GM18951 (cell line): Measurements from ENCODE around the gene FADS2.

Experiments used
- POLR2A ChIP-seq: IDR thresholded peaks from 4 replicates; pipeline ENCODE4 v1.6.1; 2011; ENCODE audit warnings: mild to moderate bottlenecking; ENCODE audit not compliant: insufficient read length, insufficient read depth; ENCODE audit errors: extremely low read depth
- in situ Hi-C: fragments of 300-500 bp; cut with MboI; formaldehyde crosslinking; loops from one replicate; pipeline ENCODE4 v1.12.0; 2022; ENCODE audit warnings: low sequenced_read_pairs, mixed read lengths, inconsistent platforms; ENCODE audit not compliant: unreplicated experiment

Gene FADS2

DNA sequence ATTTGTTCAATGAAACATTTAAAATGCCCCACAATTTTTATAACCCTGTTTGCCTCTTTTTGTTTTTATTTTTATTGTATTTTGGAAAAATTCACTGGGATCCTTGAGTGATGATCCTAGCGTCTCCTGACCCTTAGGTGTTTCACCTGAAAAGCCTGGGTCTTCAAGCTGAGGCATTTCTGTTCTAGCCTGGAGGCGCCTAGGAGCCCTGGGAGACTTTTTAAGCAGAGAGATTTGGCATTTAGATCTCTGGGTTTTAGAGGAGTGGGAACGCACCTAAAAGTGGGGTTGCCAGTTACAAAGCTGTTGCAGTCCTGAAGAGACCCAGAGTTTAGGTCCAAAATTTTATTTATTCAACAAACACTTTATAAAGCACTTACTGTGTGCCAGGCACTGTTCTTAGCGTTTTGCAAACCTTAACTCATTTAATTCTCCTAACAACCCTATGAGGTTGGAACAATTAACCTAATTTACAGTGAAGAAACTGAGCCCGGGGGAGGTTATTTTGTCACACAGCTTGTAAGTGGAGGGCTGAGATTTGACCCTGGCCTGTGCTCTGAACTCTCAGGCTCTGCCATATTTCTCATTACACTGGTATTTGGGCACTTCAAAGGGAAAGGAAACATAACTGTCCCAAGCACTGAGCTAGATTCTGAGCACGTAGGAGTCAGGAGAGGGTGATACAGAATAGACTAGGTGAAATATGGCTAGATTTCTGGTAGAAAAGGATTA, 10.5 kb upstream of the FADS2 start:
- no peak for TF ChIP-seq POLR2A
- in situ Hi-C loops, result no loop called here

GRCh38 chr11:61820174-61820573, 7.9 kb upstream of the FADS2 start:
- no peak for TF ChIP-seq POLR2A
- in situ Hi-C loops, result no loop called here

DNA sequence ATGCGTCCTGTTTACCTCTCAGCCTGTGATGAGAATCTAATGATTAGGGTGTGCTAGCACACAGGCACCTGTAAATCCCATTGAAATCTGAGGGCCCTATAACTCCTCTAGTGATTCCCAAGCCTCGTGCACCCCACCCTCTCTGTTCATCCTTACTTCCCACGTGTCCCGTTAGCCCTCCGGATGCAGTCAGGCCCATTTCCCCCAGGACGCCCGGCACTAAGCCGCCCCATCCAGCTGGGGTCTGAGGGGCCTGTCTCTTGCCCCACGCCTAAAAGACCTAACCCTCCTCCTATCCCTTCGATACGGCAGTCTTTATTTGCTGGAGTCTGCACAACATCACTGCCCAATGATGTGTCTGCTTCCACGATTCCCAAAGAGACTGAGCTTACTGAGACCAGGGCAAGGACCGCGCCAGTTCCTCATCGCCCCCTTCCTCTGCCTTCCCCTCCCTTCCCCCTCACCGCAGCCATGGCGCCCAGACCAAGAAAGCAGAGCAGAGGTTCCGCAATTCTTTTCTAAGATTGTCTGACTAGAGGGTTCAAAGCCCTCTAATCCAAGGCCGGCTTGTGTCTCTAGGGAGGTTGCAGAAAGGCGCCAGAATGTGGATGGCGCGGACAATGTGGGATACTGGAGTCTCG, 1.1 kb upstream of the FADS2 start:
- no peak for TF ChIP-seq POLR2A
- in situ Hi-C loops, result no loop called here

DNA sequence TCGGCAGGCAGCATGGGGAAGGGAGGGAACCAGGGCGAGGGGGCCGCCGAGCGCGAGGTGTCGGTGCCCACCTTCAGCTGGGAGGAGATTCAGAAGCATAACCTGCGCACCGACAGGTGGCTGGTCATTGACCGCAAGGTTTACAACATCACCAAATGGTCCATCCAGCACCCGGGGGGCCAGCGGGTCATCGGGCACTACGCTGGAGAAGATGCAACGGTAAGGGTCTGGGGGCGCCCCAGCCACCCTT, 204 bp downstream of the FADS2 start:
- TF ChIP-seq POLR2A, result no peak
- in situ Hi-C loops, result no loop called here

DNA sequence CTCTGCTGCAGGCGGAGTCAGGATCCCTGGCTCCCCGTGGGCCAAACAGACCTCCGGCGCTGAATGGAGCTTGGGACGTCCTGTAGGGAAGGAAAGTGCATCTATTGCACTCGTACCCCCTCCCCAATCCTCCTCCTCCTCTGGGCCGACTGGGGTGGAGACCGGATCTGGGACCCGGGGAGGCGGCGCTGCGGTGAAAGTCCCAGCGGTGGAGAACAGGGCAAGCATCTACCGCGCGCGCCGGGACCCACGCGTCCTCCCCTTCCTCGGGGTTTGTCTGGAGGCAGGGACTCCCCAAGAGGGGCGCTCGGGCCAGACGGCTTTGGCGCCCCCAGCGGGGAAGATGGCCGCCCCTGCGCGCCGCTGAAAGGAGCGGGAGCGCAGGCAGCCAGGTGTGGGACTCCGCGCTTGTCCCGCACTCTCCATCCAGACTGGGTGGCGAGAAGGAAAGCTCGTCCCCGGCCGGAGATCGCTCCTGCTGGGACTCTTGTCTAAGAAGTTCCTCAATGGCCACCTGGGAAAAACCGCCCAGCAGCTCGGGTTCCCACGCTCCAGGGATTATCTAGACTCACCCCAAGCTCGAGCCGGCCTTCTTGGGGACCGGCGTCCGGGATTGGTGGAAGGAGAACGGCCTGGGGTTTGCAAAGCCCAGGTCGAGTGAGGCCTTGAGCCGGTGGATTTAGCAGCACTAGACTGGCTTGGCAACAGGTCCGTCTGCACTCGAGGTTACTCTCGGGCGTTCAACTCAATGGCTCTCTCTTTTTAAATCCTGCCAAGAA, 718 bp downstream of the FADS2 start:
- in situ Hi-C loops, result no loop called here
- TF ChIP-seq POLR2A, result peak; percentile 53

- TF ChIP-seq POLR2A, result no peak
These were observed 1.7 kb downstream of the FADS2 start for GRCh38 chr11:61829806-61830205.

GRCh38 chr11:61830237-61831105, 2.4 kb downstream of the FADS2 start:
- in situ Hi-C loops, result no loop called here
- no peak for TF ChIP-seq POLR2A

More at GRCh38 chr11:61829806-61830205, 1.7 kb downstream of the FADS2 start:
- in situ Hi-C loops, result no loop called here

DNA sequence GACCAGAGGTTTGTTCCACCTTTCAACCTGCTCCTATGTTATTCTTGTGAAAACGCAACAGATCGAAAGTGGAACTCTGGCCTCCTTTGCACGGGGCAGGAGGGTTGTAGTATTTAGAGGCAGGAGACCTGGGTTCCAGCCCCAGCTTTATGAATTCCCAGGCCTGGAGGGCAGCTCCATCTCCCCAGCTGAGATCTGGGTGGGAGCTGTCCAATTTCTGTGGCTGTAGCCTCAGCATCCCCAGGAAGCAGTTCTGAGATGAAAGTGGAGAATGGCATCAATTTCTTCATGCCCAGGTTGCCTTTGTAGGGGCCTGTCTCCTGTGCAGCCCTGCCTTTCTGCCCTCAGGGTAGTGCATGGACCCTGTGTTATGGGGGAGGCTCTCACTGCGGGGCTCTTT, 4.1 kb downstream of the FADS2 start:
- in situ Hi-C loops, result no loop called here

GRCh38 chr11:61832754-61833153, 4.7 kb downstream of the FADS2 start:
- no peak for TF ChIP-seq POLR2A
- in situ Hi-C loops, result no loop called here

More for the DNA sequence above, 4.1 kb downstream of the FADS2 start:
- no peak for TF ChIP-seq POLR2A

DNA sequence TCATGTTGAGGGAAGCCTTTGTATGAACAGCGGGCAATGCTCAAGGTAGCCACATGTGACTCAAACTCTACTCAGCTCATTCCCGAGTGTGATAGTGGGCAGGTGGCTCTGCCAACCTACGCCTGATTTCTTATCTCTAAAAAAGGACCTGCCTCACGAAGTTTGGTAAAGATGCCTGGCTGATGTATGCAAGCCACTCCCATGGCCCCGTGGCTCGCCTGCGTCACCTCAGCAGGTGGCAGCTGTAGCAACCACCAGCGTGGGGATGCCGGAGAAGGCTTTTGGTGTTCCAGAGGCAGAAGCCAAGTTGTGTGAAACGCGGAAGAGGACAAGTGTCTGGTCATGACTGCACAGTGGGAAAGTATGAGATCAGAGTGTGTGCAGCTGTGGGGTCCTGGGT, 5.4 kb downstream of the FADS2 start:
- no peak for TF ChIP-seq POLR2A
- in situ Hi-C loops, result no loop called here

- TF ChIP-seq POLR2A, result no peak
These were observed 5.8 kb downstream of the FADS2 start for GRCh38 chr11:61833926-61834277.

GRCh38 chr11:61834278-61835048, 6.4 kb downstream of the FADS2 start:
- TF ChIP-seq POLR2A, result peak; percentile 73
- in situ Hi-C loops, result no loop called here

More at GRCh38 chr11:61833926-61834277, 5.8 kb downstream of the FADS2 start:
- in situ Hi-C loops, result no loop called here

- in situ Hi-C loops, result no loop called here
- no peak for TF ChIP-seq POLR2A
These were observed 8.1 kb downstream of the FADS2 start for GRCh38 chr11:61836193-61836592.
